Inferior parietal cortex (tissue), 1 donor: Measurements from ENCODE around the gene THOC3.
"Not testable (repeated sequence)": the region's sequence is repeated elsewhere in the genome, so short reads cannot be mapped to it uniquely, and the experiment has no call there.

Experiments
- DNase-seq: peaks from one replicate; pipeline ENCODE4 v3.0.0-alpha.2; 2016; ENCODE audit errors: extremely low spot score

The THOC3 gene

DNA sequence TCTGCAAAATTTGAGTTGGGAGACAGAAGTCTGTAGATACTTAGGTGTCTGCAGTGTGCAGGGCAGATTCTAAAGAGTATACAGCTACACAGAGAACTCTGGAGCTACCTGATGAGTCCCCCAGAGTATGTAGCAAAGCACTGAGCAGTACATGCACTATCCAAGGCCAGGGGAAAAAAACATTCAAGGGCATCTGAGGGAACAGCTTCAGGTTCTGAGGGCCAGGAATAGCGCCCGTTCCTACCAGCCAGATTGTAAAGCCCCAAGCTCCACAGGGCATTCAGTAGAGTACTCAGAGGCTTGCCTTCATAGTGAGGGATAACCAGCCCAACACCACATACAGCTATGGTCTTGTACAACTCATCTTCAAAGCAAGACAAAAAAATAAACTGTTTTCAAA, 27.5 kb downstream of the THOC3 start:
- DNase-seq: not testable (repeated sequence)

DNA sequence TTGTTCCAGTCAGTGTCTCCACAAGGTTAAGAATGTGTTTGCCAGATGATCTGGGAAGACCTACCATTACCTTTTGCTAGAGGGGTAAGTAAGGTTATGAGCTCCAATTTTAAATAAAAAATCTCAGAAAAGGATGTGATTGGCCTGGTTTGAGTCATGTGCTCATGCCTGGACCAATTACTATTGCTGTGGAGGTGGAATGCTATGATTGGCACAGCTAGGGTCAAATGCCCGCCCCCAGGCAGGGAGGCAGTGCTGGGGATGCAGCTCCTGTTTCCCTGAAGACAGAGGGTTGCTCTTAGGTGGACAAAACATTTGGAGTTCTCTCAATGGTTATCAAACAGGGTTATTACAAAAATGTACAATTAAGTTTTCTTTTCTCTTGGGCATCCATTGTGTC, 29.6 kb downstream of the THOC3 start:
- DNase-seq: not testable (repeated sequence)

DNA sequence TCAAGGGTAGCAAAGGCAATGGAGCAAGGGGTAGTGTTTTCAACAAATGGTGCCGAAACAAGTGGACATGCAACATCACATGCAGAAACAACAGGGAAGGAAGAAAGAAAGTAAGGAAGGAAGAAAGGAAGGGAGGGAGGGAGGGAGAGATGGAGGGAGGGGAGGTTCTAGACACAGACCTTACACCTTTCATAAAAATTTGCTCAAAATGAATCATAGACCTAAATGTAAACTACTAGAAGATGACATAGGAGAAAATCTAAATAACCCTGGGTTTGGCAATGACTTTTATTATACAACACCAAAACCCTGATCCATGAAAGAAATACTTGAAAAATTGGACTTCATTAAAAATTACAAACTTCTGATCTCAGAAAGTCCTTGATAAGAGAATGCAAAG, 39.4 kb downstream of the THOC3 start:
- not testable (repeated sequence) for DNase-seq

DNA sequence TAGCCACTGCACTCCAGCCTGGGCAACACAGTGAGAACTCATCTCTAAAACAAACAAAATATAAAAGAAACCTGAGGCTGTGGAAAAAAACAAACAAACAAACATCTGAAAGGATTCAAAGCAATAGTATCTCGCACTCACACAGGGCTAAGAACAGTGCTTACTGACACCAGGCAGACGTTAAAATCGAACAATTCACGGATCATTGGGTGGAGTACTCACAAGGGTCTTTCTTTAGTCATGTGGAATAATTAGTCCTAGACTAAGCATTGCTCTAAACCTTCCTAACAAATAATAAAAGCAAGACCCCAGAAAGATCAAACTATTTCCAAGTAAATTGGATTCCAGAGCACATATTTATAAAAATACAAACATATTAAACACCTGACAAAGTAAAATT, 43.0 kb downstream of the THOC3 start:
- DNase-seq: not testable (repeated sequence)

DNA sequence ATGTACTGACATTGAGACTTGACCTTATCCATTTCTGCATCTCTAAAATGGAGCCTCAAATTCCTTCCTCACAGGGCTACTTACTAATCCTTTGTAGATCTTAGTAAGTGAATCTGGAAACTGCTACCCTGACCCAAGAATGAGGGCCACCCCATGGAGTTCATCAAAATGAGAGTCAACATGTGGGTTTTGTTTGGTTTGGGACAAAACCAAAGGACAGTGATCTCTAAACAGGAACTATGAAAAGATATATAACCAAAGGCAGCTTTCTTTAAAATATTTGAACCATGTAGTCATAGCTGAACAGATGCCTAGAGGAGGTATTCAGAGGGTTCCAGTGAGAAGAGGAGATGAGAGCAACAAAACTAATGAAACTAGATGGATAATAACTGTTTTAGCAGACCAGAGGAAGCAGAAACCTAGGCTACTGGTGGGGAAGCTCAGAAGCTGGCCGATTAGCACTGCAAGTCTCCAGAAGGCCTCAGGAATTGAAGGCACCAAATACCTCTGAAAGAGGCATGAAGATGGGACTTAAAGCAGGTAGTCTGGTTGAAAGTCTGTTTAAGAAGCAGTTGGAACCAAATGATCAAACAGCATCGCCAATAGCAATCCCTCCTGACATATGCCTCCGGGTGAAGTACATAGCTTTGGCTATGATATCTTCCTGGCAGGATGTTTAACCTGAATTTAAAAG, 45.8 kb downstream of the THOC3 start:
- no peak for DNase-seq

DNA sequence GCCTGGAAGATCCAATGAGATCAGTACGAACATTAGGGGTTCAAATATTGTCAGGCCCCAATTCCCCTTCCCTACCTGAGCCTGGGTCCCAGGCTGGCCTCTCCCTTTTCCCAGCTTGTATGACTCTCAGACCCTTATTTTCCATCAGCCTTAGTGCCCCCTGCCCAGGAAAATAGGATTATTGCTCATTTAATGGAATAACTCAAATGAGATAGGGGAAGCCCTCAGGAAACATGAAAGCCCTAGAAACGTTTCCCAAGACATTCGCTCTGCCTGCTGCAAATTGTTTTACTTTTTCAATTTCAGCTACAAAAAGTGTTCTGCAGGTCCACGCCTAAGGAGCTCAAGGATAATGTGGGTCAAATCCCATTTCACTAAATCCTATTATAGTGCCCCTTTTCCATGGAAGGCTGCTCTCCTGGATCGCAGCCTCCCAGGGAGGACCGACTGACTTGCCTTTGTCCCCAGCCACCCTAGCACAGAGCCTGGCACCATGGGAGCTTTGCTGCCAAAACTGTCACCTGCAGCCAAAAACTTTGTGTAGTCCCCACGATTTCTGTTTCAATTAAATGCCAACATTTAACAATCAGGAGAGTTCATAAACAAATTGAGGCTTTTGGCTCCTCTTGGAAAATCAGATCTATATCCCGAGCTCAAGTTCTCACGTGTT, 46.9 kb downstream of the THOC3 start:
- DNase-seq: no peak

DNA sequence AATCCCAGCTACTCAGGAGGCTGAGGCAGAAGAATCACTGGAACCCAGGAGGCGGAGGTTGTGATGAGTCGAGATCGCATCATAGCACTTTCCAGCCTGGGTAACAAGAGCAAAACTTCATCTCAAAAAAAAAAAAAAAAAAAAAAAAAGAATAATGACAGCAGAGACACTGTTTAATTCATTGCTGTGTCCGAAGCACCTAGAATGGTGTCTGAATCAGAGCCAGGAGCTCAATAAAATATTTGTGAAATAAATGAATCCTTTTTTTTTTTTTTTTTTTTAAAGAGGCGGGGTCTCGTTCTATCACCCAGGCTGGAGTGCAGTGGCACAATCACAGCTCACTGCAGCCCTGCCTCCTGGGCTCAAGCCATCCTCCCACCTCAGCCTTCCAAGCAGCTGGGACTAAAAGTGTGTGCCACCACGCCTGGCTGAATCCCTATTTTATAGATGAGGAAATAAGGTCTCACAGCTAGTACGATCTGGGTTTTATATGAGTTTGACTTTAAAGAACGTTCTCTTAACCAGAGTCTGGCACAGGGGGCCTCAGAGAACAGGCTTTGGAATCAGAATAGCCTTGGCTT, 47.8 kb downstream of the THOC3 start:
- DNase-seq: no peak

DNA sequence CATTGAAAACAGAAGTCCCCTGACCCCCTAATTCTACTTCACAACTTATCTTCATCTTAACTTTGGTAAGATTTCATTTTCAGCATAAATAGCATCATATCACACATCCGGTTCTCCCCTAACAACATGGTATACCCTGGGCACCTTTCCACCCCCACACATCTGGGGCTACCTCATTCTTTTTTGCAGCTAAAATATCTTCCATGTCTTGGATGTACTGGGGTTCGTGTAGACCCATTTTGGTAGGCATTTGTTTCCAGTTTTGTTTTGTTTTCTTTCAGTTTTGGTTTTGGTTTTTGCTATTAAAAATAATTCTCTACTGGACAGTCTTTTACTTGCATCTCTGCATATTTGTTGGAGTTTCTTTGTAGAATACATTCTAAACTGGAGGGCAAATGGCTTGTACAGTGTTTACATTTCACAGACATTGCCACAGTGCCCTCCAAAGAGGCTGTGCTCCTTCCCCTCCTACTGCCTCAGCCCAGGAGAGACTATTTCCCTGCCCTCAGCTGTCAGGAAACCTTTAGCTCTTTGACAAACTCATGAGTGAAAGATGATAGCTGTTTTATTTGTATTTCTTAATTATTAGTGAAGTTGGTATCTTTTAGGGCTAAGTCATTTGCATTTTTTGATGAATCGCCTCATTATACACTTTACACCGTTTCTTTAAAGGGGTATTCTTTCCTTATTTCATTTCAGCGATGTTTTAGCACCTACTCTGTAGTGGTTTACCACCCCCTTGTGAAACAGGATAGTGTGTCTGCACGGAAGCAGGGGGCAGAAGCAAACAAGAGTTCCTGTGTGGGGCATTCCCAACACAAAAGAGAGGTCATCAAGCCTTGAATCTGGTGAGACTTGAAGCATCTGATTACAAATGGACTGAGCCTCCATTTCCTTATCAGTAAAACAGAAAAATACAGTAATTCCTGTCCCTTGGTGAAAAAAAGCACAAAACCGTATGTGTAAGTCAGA, 52.8 kb downstream of the THOC3 start:
- not testable (repeated sequence) for DNase-seq

DNA sequence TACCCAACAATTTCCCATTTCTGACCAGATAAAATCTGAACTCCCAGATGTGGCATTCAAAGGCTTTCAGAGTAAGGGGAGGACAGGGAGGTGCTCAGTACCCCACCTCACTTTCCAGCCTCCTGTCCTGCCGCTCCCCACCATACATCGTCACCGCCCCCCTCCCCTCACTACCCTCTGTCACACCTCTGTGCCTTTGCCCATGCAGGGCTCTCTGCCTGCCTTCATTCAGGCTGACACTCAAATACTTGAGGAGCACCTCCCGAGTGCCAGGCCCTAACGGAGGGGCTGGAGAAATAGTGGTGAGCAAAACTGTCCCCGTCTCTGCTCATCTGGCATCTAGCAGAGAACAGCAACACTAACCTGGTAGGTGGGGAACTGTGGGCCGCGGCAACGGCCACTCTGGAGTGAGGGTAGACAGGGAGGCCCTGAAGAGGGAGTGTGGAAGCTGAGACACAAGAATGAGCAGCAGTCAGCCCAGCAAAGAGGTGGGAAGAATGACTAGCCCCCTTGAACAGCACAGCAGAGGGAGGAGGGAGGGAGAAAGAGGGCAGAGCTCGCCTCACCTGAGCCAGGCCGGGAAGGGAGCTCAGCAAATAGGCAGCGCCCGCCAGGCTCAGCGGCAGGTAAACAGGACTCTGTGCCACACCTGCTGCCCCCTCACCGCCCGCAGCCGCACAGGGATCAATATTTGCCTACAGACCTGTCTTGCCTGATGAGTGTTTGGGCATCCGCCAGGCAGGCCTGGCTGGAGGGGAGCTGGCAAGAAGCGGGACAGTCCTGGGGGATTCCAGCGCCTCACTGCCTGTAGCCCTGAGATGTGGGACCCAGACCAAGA, 54.1 kb downstream of the THOC3 start:
- DNase-seq: not testable (repeated sequence)

DNA sequence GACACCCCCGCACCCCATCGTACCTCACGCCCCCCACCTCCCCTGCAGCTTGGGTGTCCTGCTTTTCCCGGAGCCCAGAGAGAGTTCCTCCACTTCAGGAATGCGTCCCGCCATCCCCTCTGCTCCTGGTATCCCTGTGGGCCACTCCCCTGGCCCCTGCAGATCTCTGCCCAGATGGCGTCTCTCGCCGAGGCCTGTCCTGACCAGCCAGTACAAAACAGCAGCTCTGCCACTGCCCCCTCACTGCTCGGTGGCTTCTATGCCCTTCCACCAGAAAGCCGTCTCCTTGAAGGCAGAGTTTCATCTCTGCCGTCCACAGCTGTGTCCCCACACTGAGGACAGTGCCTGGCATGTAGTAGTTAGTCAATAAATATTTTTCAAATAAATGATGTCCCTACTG, 58.0 kb downstream of the THOC3 start:
- not testable (repeated sequence) for DNase-seq
